MM.1S (cell line): ENCODE data around the gene TSPOAP1.

ENCODE experiments used
- EZH2phosphoT487 ChIP-seq: fragments of 300-600 bp; sonication (generic); IDR thresholded peaks from 2 replicates; pipeline ENCODE4 v1.6.1; 2018; ENCODE audit warnings: antibody characterized with exemption, low read length
- TF ChIP-seq, protein P1 (sequence below): fragments of 300-600 bp; sonication (generic); IDR thresholded peaks from 2 replicates; pipeline ENCODE4 v1.5.1; 2016; ENCODE audit warnings: antibody characterized with exemption, low read length, mixed read lengths

DNA sequence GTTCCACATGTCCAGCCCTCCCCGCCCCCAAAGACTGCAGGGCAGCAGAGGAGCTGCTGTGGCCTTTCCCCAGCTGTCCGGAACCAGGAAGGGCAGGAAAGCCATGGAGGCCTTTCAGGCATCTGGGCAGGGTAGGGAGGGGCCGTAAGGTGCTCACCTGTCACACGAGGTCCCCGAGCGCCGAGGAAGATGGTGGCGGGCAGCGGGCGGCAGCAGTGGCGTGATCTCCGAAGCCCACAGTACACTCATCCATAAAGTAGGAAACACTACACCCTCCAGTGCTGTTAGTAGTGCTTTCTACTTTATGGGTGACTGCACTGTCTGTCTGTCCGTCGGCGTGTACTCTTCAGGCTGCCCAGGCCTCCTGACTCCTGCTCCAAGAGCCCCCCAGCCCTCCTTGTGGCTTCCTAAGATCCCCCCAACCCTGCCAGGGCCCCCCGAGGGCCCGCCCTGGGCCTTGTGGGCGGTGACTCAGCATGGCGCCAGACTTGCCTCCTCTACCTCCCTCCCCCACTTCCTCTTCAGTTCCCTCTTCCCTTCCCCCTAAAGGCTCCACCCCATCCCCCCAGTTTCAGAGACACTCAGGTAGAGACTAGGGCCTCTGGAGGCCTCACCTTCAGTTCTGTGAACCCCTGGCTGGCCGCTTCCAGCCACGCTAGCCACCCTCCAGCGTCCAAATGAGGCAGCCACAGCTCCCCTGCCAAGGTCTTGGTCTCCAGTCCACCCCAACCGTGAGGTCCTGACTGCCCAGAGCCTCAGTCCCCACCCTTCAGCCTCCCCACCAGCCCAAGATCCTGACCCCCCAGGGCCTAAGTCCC, 2.6 kb upstream of the TSPOAP1 start:
- TF ChIP-seq, protein P1, sequence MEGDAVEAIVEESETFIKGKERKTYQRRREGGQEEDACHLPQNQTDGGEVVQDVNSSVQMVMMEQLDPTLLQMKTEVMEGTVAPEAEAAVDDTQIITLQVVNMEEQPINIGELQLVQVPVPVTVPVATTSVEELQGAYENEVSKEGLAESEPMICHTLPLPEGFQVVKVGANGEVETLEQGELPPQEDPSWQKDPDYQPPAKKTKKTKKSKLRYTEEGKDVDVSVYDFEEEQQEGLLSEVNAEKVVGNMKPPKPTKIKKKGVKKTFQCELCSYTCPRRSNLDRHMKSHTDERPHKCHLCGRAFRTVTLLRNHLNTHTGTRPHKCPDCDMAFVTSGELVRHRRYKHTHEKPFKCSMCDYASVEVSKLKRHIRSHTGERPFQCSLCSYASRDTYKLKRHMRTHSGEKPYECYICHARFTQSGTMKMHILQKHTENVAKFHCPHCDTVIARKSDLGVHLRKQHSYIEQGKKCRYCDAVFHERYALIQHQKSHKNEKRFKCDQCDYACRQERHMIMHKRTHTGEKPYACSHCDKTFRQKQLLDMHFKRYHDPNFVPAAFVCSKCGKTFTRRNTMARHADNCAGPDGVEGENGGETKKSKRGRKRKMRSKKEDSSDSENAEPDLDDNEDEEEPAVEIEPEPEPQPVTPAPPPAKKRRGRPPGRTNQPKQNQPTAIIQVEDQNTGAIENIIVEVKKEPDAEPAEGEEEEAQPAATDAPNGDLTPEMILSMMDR: no peak
- TF ChIP-seq EZH2phosphoT487: no peak
